ENCODE measurements around the gene ZPR1. TPM values are rescaled to one million over a fixed set of nuclear protein-coding genes. Genes with fewer than 3 reads are reported as not detected.

ZPR1 gene
- total RNA-seq, 2 experiments from 2014 or later, result 89.9 TPM

DNA sequence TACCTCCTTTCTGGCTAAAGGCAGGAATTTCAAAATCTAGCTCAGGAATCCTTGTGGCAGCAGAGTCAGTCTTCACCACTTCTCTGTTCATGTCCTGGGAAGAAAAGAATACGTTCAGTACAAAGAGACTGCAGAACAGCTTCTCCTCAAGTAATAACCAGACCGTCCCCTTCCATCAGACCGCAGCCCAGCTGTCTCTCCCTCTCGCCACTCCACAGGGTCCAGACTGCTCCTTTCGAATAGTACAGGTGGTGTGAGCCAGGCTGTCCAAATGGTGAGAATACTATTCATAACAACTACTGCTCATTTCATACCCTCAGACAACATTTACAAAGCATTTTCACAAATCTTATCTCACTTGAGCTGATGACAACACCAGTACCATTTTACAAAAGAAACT is 857 bp downstream of the ZPR1 start:
- DNase-seq (no peak), ATAC-seq (no peak)
- CTCF ChIA-PET, result interaction anchor here (1.0 to 10.0 kb wide), 11 partner anchors 10 to 440 kb away, joined by 3 to 167 read pairs (median 8); partner anchors contain the start of gene APOA1
- peak overlapping the region; percentile 83 for H3K4me3 Mint-ChIP-seq
- no peaks in the 10 kb centered on the region for H3K27me3 Mint-ChIP-seq
- intact Hi-C loops (cut with micrococcal nuclease), result no loop called here
- TF ChIP-seq, protein P1, sequence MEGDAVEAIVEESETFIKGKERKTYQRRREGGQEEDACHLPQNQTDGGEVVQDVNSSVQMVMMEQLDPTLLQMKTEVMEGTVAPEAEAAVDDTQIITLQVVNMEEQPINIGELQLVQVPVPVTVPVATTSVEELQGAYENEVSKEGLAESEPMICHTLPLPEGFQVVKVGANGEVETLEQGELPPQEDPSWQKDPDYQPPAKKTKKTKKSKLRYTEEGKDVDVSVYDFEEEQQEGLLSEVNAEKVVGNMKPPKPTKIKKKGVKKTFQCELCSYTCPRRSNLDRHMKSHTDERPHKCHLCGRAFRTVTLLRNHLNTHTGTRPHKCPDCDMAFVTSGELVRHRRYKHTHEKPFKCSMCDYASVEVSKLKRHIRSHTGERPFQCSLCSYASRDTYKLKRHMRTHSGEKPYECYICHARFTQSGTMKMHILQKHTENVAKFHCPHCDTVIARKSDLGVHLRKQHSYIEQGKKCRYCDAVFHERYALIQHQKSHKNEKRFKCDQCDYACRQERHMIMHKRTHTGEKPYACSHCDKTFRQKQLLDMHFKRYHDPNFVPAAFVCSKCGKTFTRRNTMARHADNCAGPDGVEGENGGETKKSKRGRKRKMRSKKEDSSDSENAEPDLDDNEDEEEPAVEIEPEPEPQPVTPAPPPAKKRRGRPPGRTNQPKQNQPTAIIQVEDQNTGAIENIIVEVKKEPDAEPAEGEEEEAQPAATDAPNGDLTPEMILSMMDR (IDR thresholded peaks at IDR 0.05), result no peak
- H3K4me1 Mint-ChIP-seq (ENCODE audit: low read depth), result peaks cover 53% of the 10 kb centered on the region
- POLR2A ChIA-PET, result interaction anchor here (1.3 to 4.5 kb wide), 6 partner anchors 10 to 357 kb away, joined by 3 to 44 read pairs (median 6); partner anchors contain the start of genes BUD13 and PAFAH1B2
- H3K9me3 Mint-ChIP-seq, result no peaks in the 10 kb centered on the region
- H3K36me3 Mint-ChIP-seq (ENCODE audit: low read depth), result peaks cover 51% of the 10 kb centered on the region
- H3K27ac Mint-ChIP-seq, result peak overlapping the region; percentile 64

DNA sequence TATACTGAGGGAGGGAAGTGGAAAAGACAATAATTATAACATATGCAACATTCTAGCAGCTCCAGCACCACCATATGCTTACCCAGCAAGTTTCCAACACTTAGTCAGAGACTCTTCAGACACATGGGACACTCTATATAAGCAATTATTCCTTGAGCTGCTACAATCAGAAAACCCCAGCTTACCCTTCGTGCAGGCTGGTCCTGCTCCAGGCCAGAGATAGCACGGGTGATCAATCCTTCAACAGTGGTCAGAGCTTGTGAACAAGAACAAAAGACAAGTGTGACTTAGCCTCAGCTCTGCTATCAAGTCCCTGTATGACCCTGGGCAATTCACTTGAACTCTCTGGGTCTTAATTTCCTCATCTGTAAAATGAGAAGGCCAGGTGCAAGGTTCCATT is 1.5 kb downstream of the ZPR1 start:
- Mint-ChIP-seq H3K27me3 (no peaks in the 10 kb centered on the region), H3K9me3 (no peaks in the 10 kb centered on the region), H3K4me3 (peak overlapping the region; percentile 83), H3K4me1 (ENCODE audit: low read depth) (peaks cover 55% of the 10 kb centered on the region), H3K27ac (no peak overlapping the region), H3K36me3 (ENCODE audit: low read depth) (peaks cover 53% of the 10 kb centered on the region)
- TF ChIP-seq, protein P1 (IDR thresholded peaks at IDR 0.05), result no peak
- CTCF ChIA-PET, result interaction anchor here (1.2 to 10.0 kb wide), 8 partner anchors 9 to 441 kb away, joined by 3 to 167 read pairs (median 7); partner anchors contain the start of gene APOA1
- ATAC-seq, result no peak
- intact Hi-C loops (cut with micrococcal nuclease), result no loop called here
- no peak for DNase-seq
- POLR2A ChIA-PET, result interaction anchor here (1.3 to 4.5 kb wide), 5 partner anchors 9 to 68 kb away, joined by 3 to 44 read pairs (median 7); partner anchors contain the start of gene BUD13

DNA sequence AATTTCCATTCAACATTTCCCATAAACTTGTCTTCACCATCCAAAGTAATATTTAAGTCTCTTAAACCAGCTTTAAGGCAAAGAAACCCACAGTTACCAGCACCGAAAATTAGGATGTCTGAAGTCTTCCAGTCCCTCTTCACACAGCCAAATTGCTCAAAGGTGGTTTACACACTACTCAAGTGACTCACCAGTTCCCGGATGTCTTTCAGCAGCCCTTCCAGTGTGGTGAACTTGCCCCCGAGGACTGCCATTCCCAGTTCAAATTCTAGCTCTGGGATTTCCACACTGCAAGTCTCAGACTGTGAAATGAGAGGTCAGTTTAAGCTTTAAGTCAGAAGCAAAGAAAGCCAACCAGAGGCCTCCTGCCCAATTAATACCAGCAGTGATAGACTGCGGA is 5.1 kb downstream of the ZPR1 start:
- no peaks in the 10 kb centered on the region for H3K9me3 Mint-ChIP-seq
- no peak for DNase-seq
- no peak overlapping the region for H3K4me3 Mint-ChIP-seq
- H3K4me1 Mint-ChIP-seq (ENCODE audit: low read depth), result peaks cover 77% of the 10 kb centered on the region
- H3K27me3 Mint-ChIP-seq, result no peaks in the 10 kb centered on the region
- POLR2A ChIA-PET, result interaction anchor here (2.0 kb wide), 1 partner anchor 9 kb away, joined by 10 read pairs; no protein-coding TSS in a partner anchor
- intact Hi-C loops (cut with micrococcal nuclease), result no loop called here
- peaks cover 85% of the 10 kb centered on the region for H3K36me3 Mint-ChIP-seq (ENCODE audit: low read depth)
- TF ChIP-seq, protein P1 (IDR thresholded peaks at IDR 0.05), result no peak
- peak overlapping the region; percentile 84 for H3K27ac Mint-ChIP-seq
- CTCF ChIA-PET, result interaction anchor here (1.4 kb wide), 1 partner anchor 8 kb away, joined by 5 read pairs; the partner anchor contains the start of gene APOA5
- peak; percentile 24 for ATAC-seq

DNA sequence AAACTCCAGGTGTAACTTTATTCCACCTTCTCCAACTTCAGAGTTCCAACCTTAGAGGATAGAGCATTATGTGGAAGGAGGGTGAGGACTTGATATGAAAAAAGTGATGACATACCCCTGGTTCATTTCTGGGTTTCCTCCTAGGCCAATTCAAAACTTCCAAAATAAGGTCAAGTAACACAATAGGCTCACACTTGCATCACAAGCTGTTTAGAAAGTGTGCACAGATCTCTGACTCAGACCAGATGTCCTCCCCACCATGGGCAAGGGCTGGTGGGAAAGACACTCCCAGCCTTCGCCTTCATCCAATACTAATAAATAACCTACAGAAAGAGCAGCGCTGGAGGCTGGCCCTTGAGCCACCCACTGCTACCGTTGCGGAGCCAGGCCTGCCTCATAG is 9.3 kb downstream of the ZPR1 start:
- CTCF ChIA-PET, result interaction anchor here (0.7 to 3.6 kb wide), 3 partner anchors 12 to 328 kb away, joined by 3 to 17 read pairs (median 12); partner anchors contain the start of gene APOA5
- POLR2A ChIA-PET, result interaction anchor here (1.1 to 3.6 kb wide), 3 partner anchors 8 to 58 kb away, joined by 3 to 28 read pairs (median 10); partner anchors contain the start of genes APOA1 and ZPR1
- TF ChIP-seq, protein P1 (IDR thresholded peaks at IDR 0.05), result no peak
- H3K27ac Mint-ChIP-seq, result peak overlapping the region; percentile 56
- H3K4me1 Mint-ChIP-seq (ENCODE audit: low read depth), result peaks cover 71% of the 10 kb centered on the region
- no peaks in the 10 kb centered on the region for H3K9me3 Mint-ChIP-seq
- H3K27me3 Mint-ChIP-seq, result no peaks in the 10 kb centered on the region
- H3K4me3 Mint-ChIP-seq, result no peak overlapping the region
- intact Hi-C loops (cut with micrococcal nuclease), result loop anchor here (5.0 kb wide), 1 partner anchor 74 kb away; no protein-coding TSS in a partner anchor
- no peak for DNase-seq
- ATAC-seq, result no peak
- peaks cover 73% of the 10 kb centered on the region for H3K36me3 Mint-ChIP-seq (ENCODE audit: low read depth)

DNA sequence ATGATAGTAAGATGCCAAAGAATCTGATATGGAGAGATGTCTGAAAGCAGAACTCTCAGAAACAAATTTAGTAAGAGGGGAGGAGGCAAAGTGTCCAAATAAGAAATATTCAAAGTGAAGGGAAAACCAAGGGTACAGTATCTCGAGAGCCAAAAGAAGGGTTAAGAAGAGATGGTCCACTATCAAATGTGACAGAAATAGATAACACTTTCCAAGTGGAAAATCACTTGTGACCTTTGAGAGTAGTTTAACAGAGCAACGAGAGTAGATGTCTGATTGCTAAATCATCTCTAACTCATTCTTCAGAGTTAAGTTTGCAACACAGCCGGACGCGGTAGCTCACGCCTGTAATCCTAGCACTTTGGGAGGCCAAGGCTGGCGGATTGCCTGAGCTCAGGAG is 10.8 kb downstream of the ZPR1 start:
- intact Hi-C loops (cut with micrococcal nuclease), result loop anchor here (5.0 kb wide), 1 partner anchor 75 kb away; no protein-coding TSS in a partner anchor
- Mint-ChIP-seq H3K27me3 (no peaks in the 10 kb centered on the region), H3K27ac (peak overlapping the region; percentile 65), H3K4me3 (no peak overlapping the region), H3K9me3 (no peaks in the 10 kb centered on the region), H3K4me1 (ENCODE audit: low read depth) (peaks cover 58% of the 10 kb centered on the region), H3K36me3 (ENCODE audit: low read depth) (peaks cover 59% of the 10 kb centered on the region)
- TF ChIP-seq, protein P1 (IDR thresholded peaks at IDR 0.05), result no peak
- ATAC-seq, result no peak
- no peak for DNase-seq
- ChIA-PET POLR2A (interaction anchor here (0.6 to 3.6 kb wide), 3 partner anchors 10 to 59 kb away, joined by 3 to 28 read pairs (median 10); partner anchors contain the start of gene ZPR1), CTCF (interaction anchor here (2.3 to 3.6 kb wide), 3 partner anchors 10 to 59 kb away, joined by 9 to 17 read pairs (median 12); partner anchors contain the start of genes APOA5 and ZPR1)
